BE2C (cell line): Measurements from ENCODE around the gene VTI1A.

Experiments used
- DNase-seq: peaks from one replicate; pipeline ENCODE4 v3.0.0-alpha.2; 2020
- H3K27me3 ChIP-seq: fragments of 250-450 bp; sonication (Bioruptor Pico); 2 replicates; pipeline ENCODE4 v1.5.1; 2020; ENCODE audit warnings: mild to moderate bottlenecking
- H3K36me3 ChIP-seq: fragments of 250-450 bp; sonication (Bioruptor Pico); 2 replicates; pipeline ENCODE4 v1.5.1; 2020; ENCODE audit warnings: mild to moderate bottlenecking
- H3K4me1 ChIP-seq: fragments of 250-450 bp; sonication (Bioruptor Pico); 2 replicates; pipeline ENCODE4 v1.5.1; 2020
- H3K4me3 ChIP-seq: 2 replicates; pipeline ENCODE4 v1.5.1; 2011; ENCODE audit warnings: low read depth, low read length
- H3K9me3 ChIP-seq: fragments of 250-450 bp; sonication (Bioruptor Pico); 2 replicates; pipeline ENCODE4 v1.5.1; 2020
- CTCF ChIP-seq: IDR thresholded peaks from 2 replicates; pipeline ENCODE4 v1.5.1; 2012; ENCODE audit warnings: mild to moderate bottlenecking, low read depth, low read length

The VTI1A gene

GRCh38 chr10:112752288-112752687, 305.3 kb downstream of the VTI1A start:
- DNase-seq: no peak
- no peak for TF ChIP-seq CTCF
- Histone ChIP-seq H3K4me3 (no peak overlapping the region), H3K4me1 (peaks cover 18% of the 10 kb centered on the region), H3K9me3 (no peaks in the 10 kb centered on the region), H3K36me3 (no peaks in the 10 kb centered on the region), H3K27me3 (no peaks in the 10 kb centered on the region)

- Histone ChIP-seq H3K4me1 (peaks cover 25% of the 10 kb centered on the region), H3K36me3 (no peaks in the 10 kb centered on the region), H3K4me3 (no peak overlapping the region), H3K27me3 (no peaks in the 10 kb centered on the region), H3K9me3 (no peaks in the 10 kb centered on the region)
- TF ChIP-seq CTCF: no peak
- no peak for DNase-seq
Observed at GRCh38 chr10:112753961-112754411, 307.0 kb downstream of the VTI1A start.

GRCh38 chr10:112755446-112756234, 308.6 kb downstream of the VTI1A start:
- Histone ChIP-seq H3K4me3 (peak overlapping the region; percentile 46), H3K4me1 (peaks cover 29% of the 10 kb centered on the region), H3K36me3 (no peaks in the 10 kb centered on the region), H3K9me3 (no peaks in the 10 kb centered on the region), H3K27me3 (no peaks in the 10 kb centered on the region)
- TF ChIP-seq CTCF: no peak
- peak; percentile 80 for DNase-seq

GRCh38 chr10:112756235-112756527, 309.2 kb downstream of the VTI1A start:
- H3K36me3 ChIP-seq: no peaks in the 10 kb centered on the region
- H3K4me1 ChIP-seq: peaks cover 25% of the 10 kb centered on the region
- peak overlapping the region; percentile 46 for H3K4me3 ChIP-seq
- H3K9me3 ChIP-seq: no peaks in the 10 kb centered on the region
- no peak for TF ChIP-seq CTCF
- H3K27me3 ChIP-seq: no peaks in the 10 kb centered on the region
- DNase-seq: peak; percentile 29

- DNase-seq: peak; percentile 72
- Histone ChIP-seq H3K9me3 (no peaks in the 10 kb centered on the region), H3K27me3 (no peaks in the 10 kb centered on the region), H3K36me3 (no peaks in the 10 kb centered on the region), H3K4me3 (0 out of 2 replicates have a peak overlapping the region, but pooled peaks have one; percentile 15), H3K4me1 (peaks cover 25% of the 10 kb centered on the region)
- TF ChIP-seq CTCF: no peak
Observed at GRCh38 chr10:112758961-112759360, 311.9 kb downstream of the VTI1A start.

GRCh38 chr10:112759496-112759895, 312.5 kb downstream of the VTI1A start:
- Histone ChIP-seq H3K9me3 (no peaks in the 10 kb centered on the region), H3K27me3 (no peaks in the 10 kb centered on the region), H3K36me3 (no peaks in the 10 kb centered on the region), H3K4me3 (no peak overlapping the region), H3K4me1 (peaks cover 24% of the 10 kb centered on the region)
- no peak for DNase-seq
- TF ChIP-seq CTCF: no peak
